ENCODE results near the gene GRIK1.

- no peak for TF ChIP-seq CTCF (IDR thresholded peaks at IDR 0.05)
- no peak for TF ChIP-seq POLR2AphosphoS5 (IDR thresholded peaks at IDR 0.05)
Observed at GRCh38 chr21:29938776-29939103, 1.1 kb downstream of the GRIK1 start.

Data from suprapubic skin (tissue), 3 donors.